ENCODE data around the gene ADAMTS6. TPM values are rescaled to one million over a fixed set of nuclear protein-coding genes. Genes with fewer than 3 reads are reported as not detected.

Gene ADAMTS6
- total and polyA plus RNA-seq, 2 of the 13 experiments (the other 11 are each of a cell fraction or from before 2014, with no cell fraction given): 3.1 to 8.2 TPM

- peak in 1 of 2 experiments; percentile 83; a peak in 2 of 4 replicates for TF ChIP-seq HMGXB4 (CRISPR knock-in tag; IDR thresholded peaks at IDR 0.05; ENCODE audit: borderline replicate concordance in 1 of 2, low read depth in 1 of 2)
- TF ChIP-seq, protein P1, sequence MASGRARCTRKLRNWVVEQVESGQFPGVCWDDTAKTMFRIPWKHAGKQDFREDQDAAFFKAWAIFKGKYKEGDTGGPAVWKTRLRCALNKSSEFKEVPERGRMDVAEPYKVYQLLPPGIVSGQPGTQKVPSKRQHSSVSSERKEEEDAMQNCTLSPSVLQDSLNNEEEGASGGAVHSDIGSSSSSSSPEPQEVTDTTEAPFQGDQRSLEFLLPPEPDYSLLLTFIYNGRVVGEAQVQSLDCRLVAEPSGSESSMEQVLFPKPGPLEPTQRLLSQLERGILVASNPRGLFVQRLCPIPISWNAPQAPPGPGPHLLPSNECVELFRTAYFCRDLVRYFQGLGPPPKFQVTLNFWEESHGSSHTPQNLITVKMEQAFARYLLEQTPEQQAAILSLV (CRISPR knock-in tag; IDR thresholded peaks at IDR 0.05; ENCODE audit: borderline replicate concordance): 0 out of 2 replicates have a peak, but pooled peaks have one; percentile 24
- peak; percentile 39; the same call in 1 of the 2 replicates for TF ChIP-seq RXRB (CRISPR knock-in tag; IDR thresholded peaks at IDR 0.05; ENCODE audit: borderline replicate concordance)
- no peak for TF ChIP-seq HMGA1 (CRISPR knock-in tag; conservative IDR thresholded peaks at IDR 0.05)
- TF ChIP-seq NFIB (CRISPR knock-in tag; IDR thresholded peaks at IDR 0.05; ENCODE audit: borderline replicate concordance): no peak
- 0 out of 2 replicates have a peak, but pooled peaks have one; percentile 17 for TF ChIP-seq ERF (CRISPR knock-in tag; IDR thresholded peaks at IDR 0.05)
- TF ChIP-seq XRCC5 (optimal IDR thresholded peaks at IDR 0.05; ENCODE audit: low read length): peak; percentile 79
Observed at GRCh38 chr5:65100911-65101631, 380.6 kb downstream of the ADAMTS6 start (continued).

Small RNA genes lying within 50 kb of the gene (small RNA-seq; reads per million reads assigned to genes)
- gene RF00019 (ENCODE audit: insufficient read depth in 2 of 3, insufficient read length in 3 of 3, low read depth in 2 of 3, low replicate concordance in 1 of 3): 0 reads per million in 3 experiments

Other genes with a start within 250 kb of the ADAMTS6 start
- 54.4 and 75.0 TPM in 2 replicates for gene CENPK, start 81.2 kb upstream of the ADAMTS6 start, total RNA-seq (2016; rRNA removed; fragmentation: Illumina TruSeq; extraction: Trizol)
- 7.9 and 14.3 TPM in 2 replicates for gene CENPK, start 81.2 kb upstream of the ADAMTS6 start, polyA plus RNA-seq (2011; rRNA removed)
- 44.3 and 60.8 TPM in 2 replicates for gene PPWD1, start 81.4 kb upstream of the ADAMTS6 start, total RNA-seq (2016; rRNA removed; fragmentation: Illumina TruSeq; extraction: Trizol)
- gene PPWD1, start 81.4 kb upstream of the ADAMTS6 start, polyA plus RNA-seq (2011; rRNA removed): 7.4 and 7.9 TPM in 2 replicates
- 11.4 and 14.7 TPM in 2 replicates for gene TRIM23, start 142.4 kb upstream of the ADAMTS6 start, total RNA-seq (2016; rRNA removed; fragmentation: Illumina TruSeq; extraction: Trizol)
- gene TRIM23, start 142.4 kb upstream of the ADAMTS6 start, polyA plus RNA-seq (2011; rRNA removed): 4.6 and 5.2 TPM in 2 replicates
- 6.8 and 8.1 TPM in 2 replicates for gene SHLD3, start 143.1 kb upstream of the ADAMTS6 start, total RNA-seq (2016; rRNA removed; fragmentation: Illumina TruSeq; extraction: Trizol)
- 3.2 and 3.6 TPM in 2 replicates for gene SHLD3, start 143.1 kb upstream of the ADAMTS6 start, polyA plus RNA-seq (2011; rRNA removed)
- gene TRAPPC13, start 143.1 kb upstream of the ADAMTS6 start, total RNA-seq (2016; rRNA removed; fragmentation: Illumina TruSeq; extraction: Trizol): 19.6 and 24.3 TPM in 2 replicates
- 8.4 and 10.1 TPM in 2 replicates for gene TRAPPC13, start 143.1 kb upstream of the ADAMTS6 start, polyA plus RNA-seq (2011; rRNA removed)
- 11.2 and 13.9 TPM in 2 replicates for gene SGTB, start 240.2 kb upstream of the ADAMTS6 start, total RNA-seq (2016; rRNA removed; fragmentation: Illumina TruSeq; extraction: Trizol)
- gene SGTB, start 240.2 kb upstream of the ADAMTS6 start, polyA plus RNA-seq (2011; rRNA removed): 3.3 and 5.2 TPM in 2 replicates
- gene NLN, start 240.3 kb upstream of the ADAMTS6 start, total RNA-seq (2016; rRNA removed; fragmentation: Illumina TruSeq; extraction: Trizol): 36.7 and 62.9 TPM in 2 replicates
- gene NLN, start 240.3 kb upstream of the ADAMTS6 start, polyA plus RNA-seq (2011; rRNA removed): 10.5 and 11.9 TPM in 2 replicates